Mesothelial cell of epicardium (in vitro differentiated cells): ENCODE data around the gene SLC10A3. TPM values are rescaled to one million over a fixed set of nuclear protein-coding genes. Genes with fewer than 3 reads are reported as not detected.

Experiments used
- DNase-seq, 2 experiments: peaks; one replicate each; pipeline ENCODE4 v3.0.0; 2021; ENCODE audit warnings: low spot score in 2 of 2; ENCODE audit not compliant: unreplicated experiment in 2 of 2
- H3K27ac Mint-ChIP-seq: 2 replicates; pipeline ENCODE4 v1.8.0; 2021; ENCODE audit warnings: mixed read lengths
- H3K27me3 Mint-ChIP-seq: 2 replicates; pipeline ENCODE4 v1.8.0; 2021; ENCODE audit warnings: low read depth, mixed read lengths
- H3K36me3 Mint-ChIP-seq: 2 replicates; pipeline ENCODE4 v1.8.0; 2021; ENCODE audit warnings: mixed read lengths
- H3K4me1 Mint-ChIP-seq: 2 replicates; pipeline ENCODE4 v1.8.0; 2021; ENCODE audit warnings: mixed read lengths
- H3K4me3 Mint-ChIP-seq: 2 replicates; pipeline ENCODE4 v1.8.0; 2021; ENCODE audit warnings: mild to moderate bottlenecking, moderate library complexity, mixed read lengths
- H3K9me3 Mint-ChIP-seq: 2 replicates; pipeline ENCODE4 v1.8.0; 2021; ENCODE audit warnings: mixed read lengths
- microRNA-seq: library from miRNA; unstranded; fragments of <30 nt; microRNA quantifications from one replicate; pipeline ENCODE4 v1.2.0, GENCODE V29; 2021; ENCODE audit warnings: inconsistent platforms, mixed read lengths
- total RNA-seq: library from RNA; stranded (reverse); gene quantifications from 3 replicates; pipeline ENCODE4 v1.2.1, GENCODE V29; 2021
- TF ChIP-seq, protein P1 (sequence below): fragments of 200-600 bp; sonication (generic); IDR thresholded peaks from one replicate; pipeline ENCODE4 v1.5.0; 2021; ENCODE audit warnings: antibody characterized with exemption; ENCODE audit not compliant: unreplicated experiment

SLC10A3 gene
- total RNA-seq, 1 donor from 2014 or later = 30.2 TPM

DNA sequence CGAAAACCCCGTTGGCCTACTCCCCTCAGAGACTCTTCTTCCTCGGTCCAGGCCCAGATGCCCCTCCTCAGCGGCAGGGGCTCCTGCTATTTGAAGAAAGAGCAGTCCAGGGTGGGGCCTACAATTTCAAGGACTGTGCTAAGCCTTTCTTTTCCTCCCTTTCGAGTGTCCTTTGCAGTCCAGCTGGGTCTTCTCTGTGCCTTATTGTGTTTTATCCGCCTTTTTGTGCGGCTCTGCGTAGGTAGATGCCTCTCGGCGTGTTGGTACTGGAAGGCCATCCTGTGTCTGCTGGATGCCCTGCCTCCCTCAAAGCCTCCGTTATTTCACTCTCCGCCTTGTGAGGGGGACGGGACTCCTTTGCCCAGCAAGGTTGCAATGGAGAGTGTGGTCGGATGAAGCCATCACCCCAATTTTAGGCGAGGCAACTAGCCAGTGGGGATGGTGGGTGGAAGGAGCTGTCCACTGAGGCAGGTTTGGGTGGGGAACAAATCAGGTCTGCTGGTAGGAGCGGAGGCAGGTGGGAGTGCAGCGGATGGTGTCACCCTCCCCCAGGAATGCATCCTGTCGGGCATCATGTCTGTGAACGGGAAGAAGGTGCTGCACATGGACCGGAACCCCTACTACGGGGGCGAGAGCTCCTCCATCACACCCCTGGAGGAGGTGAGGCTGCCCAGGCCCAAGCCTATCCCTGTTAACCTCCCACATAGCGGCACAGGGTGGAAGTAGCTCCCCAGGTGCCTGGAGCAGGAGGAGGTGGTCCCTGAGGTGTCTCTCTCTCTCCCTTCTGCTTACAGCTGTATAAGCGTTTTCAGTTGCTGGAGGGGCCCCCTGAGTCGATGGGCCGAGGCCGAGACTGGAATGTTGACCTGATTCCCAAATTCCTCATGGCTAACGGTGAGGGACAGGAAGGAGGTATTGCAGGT, 52.2 kb downstream of the SLC10A3 start:
- Mint-ChIP-seq H3K27me3 (no peaks in the 10 kb centered on the region), H3K36me3 (peaks cover 12% of the 10 kb centered on the region), H3K4me3 (peak overlapping the region; percentile 79), H3K4me1 (peaks cover 11% of the 10 kb centered on the region), H3K27ac (peak overlapping the region; percentile 61), H3K9me3 (no peaks in the 10 kb centered on the region)
- TF ChIP-seq, protein P1, sequence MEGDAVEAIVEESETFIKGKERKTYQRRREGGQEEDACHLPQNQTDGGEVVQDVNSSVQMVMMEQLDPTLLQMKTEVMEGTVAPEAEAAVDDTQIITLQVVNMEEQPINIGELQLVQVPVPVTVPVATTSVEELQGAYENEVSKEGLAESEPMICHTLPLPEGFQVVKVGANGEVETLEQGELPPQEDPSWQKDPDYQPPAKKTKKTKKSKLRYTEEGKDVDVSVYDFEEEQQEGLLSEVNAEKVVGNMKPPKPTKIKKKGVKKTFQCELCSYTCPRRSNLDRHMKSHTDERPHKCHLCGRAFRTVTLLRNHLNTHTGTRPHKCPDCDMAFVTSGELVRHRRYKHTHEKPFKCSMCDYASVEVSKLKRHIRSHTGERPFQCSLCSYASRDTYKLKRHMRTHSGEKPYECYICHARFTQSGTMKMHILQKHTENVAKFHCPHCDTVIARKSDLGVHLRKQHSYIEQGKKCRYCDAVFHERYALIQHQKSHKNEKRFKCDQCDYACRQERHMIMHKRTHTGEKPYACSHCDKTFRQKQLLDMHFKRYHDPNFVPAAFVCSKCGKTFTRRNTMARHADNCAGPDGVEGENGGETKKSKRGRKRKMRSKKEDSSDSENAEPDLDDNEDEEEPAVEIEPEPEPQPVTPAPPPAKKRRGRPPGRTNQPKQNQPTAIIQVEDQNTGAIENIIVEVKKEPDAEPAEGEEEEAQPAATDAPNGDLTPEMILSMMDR = no peak
- DNase-seq = no peak

Small RNA genes within 50 kb of the gene (microRNA-seq; reads per million reads assigned to microRNA genes)
- 6.2 reads per million, percentile 24 among the genes with 10 or more reads in this experiment for gene MIR6858

Other genes starting within 250 kb of the SLC10A3 start
- not detected in 3 replicates for gene OPN1MW3, start 233.0 kb downstream of the SLC10A3 start, total RNA-seq
- not detected in 3 replicates for gene TEX28, start 195.5 kb downstream of the SLC10A3 start, total RNA-seq
- gene TKTL1, start 194.8 kb downstream of the SLC10A3 start, total RNA-seq = 0.20 to 0.59 TPM (median 0.38 TPM) in 3 replicates
- 1,336 to 1,412 TPM (median 1,356 TPM) in 3 replicates for gene FLNA, start 116.0 kb downstream of the SLC10A3 start, total RNA-seq
- 71.4 to 76.3 TPM (median 71.9 TPM) in 3 replicates for gene EMD, start 111.3 kb downstream of the SLC10A3 start, total RNA-seq
- 2,969 to 3,108 TPM (median 3,066 TPM) in 3 replicates for gene RPL10, start 92.3 kb downstream of the SLC10A3 start, total RNA-seq
- gene DNASE1L1, start 81.4 kb downstream of the SLC10A3 start, total RNA-seq = 18.5 to 19.4 TPM (median 18.6 TPM) in 3 replicates
- gene TAFAZZIN, start 79.1 kb downstream of the SLC10A3 start, total RNA-seq = 36.7 to 40.8 TPM (median 40.3 TPM) in 3 replicates
- 77.6 to 78.2 TPM (median 78.2 TPM) in 3 replicates for gene ATP6AP1, start 62.0 kb downstream of the SLC10A3 start, total RNA-seq
- gene GDI1, start 53.5 kb downstream of the SLC10A3 start, total RNA-seq = 142 to 150 TPM (median 144 TPM) in 3 replicates
- 52.5 to 57.6 TPM (median 54.1 TPM) in 3 replicates for gene FAM50A, start 46.5 kb downstream of the SLC10A3 start, total RNA-seq
- 126 to 133 TPM (median 128 TPM) in 3 replicates for gene PLXNA3, start 32.3 kb downstream of the SLC10A3 start, total RNA-seq
- 15.3 to 16.5 TPM (median 15.8 TPM) in 3 replicates for gene LAGE3, start 11.3 kb downstream of the SLC10A3 start, total RNA-seq
- 28.4 to 29.3 TPM (median 29.2 TPM) in 3 replicates for gene UBL4A, start 4.0 kb downstream of the SLC10A3 start, total RNA-seq
- gene FAM3A, start 25.6 kb upstream of the SLC10A3 start, total RNA-seq = 39.1 to 42.9 TPM (median 41.1 TPM) in 3 replicates
- gene G6PD, start 56.2 kb upstream of the SLC10A3 start, total RNA-seq = 54.4 to 56.5 TPM (median 55.8 TPM) in 3 replicates
- 19.1 to 20.6 TPM (median 19.1 TPM) in 3 replicates for gene IKBKG, start 57.0 kb upstream of the SLC10A3 start, total RNA-seq
- gene CTAG1A, start 94.5 kb upstream of the SLC10A3 start, total RNA-seq = not detected in 3 replicates
- not detected in 3 replicates for gene CTAG1B, start 128.7 kb upstream of the SLC10A3 start, total RNA-seq
- gene CTAG2, start 162.9 kb upstream of the SLC10A3 start, total RNA-seq = not detected in 3 replicates